ENCODE data around the gene SF3B2.

- TF ChIP-seq CTCF (IDR thresholded peaks at IDR 0.05 in 2 of 3, conservative IDR thresholded peaks at IDR 0.05 in 1 of 3; ENCODE audit: insufficient read depth in 2 of 3, low read depth in 1 of 3, low read length in 3 of 3): no peak
- TF ChIP-seq NR2F6 (CRISPR knock-in tag; IDR thresholded peaks at IDR 0.05): no peak
- no peak for TF ChIP-seq ZNF830 (CRISPR knock-in tag; IDR thresholded peaks at IDR 0.05)
- TF ChIP-seq EHMT2 (IDR thresholded peaks at IDR 0.05): no peak
- TF ChIP-seq ZNF512 (tag; IDR thresholded peaks at IDR 0.05): no peak
- no peak for TF ChIP-seq ZMIZ1 (IDR thresholded peaks at IDR 0.05; ENCODE audit: low read depth in 2 of 2, low read length in 2 of 2)
- TF ChIP-seq FUS (optimal IDR thresholded peaks at IDR 0.05; ENCODE audit: low read depth, low read length): no peak
- TF ChIP-seq CBX5 (IDR thresholded peaks at IDR 0.05; ENCODE audit: borderline replicate concordance, low read depth): no peak
- TF ChIP-seq ARID4B (CRISPR knock-in tag; IDR thresholded peaks at IDR 0.05): no peak
- no peak for TF ChIP-seq HNRNPH1 (optimal IDR thresholded peaks at IDR 0.05; ENCODE audit: low read depth, low read length)
- no peak for TF ChIP-seq NFYB (IDR thresholded peaks at IDR 0.05; ENCODE audit: extremely low read depth, insufficient read length)
- no peak for TF ChIP-seq GABPB1 (CRISPR knock-in tag; IDR thresholded peaks at IDR 0.05)
Measured at GRCh38 chr11:66090288-66090687, 38.1 kb downstream of the SF3B2 start.

All from K562 (cell line).